K562 (cell line): ENCODE data around the gene RCE1. TPM values are rescaled to one million over a fixed set of nuclear protein-coding genes. Genes with fewer than 3 reads are reported as not detected.
A peak's percentile ranks its signal among the peaks of the same experiment; 100 is the strongest.

Experiments used
- HMG20B ChIP-seq: fragments of 250-450 bp; sonication (Bioruptor Pico); IDR thresholded peaks from 2 replicates; pipeline ENCODE4 v1.5.0; 2021; ENCODE audit warnings: mild to moderate bottlenecking
- HNRNPK ChIP-seq: fragments of 200-400 bp; formaldehyde crosslinking; IDR thresholded peaks from one replicate; pipeline ENCODE4 v1.6.1; 2018; ENCODE audit warnings: mild to moderate bottlenecking, low read depth, low read length; ENCODE audit not compliant: poor library complexity, severe bottlenecking
- NFE2 ChIP-seq: IDR thresholded peaks from 2 replicates; pipeline ENCODE4 v1.6.1; 2014; ENCODE audit warnings: antibody characterized with exemption, low read depth
- NR2C1 ChIP-seq, 2 experiments: fragments of 450-650 bp; IDR thresholded peaks; 2 replicates each; pipeline ENCODE4 v1.6.1; 2017; ENCODE audit warnings: mild to moderate bottlenecking in 2 of 2, antibody characterized with exemption in 1 of 2, inconsistent platforms in 1 of 2, missing compliant biosample characterization in 1 of 2, missing genetic modification characterization in 1 of 2
- TCFL5 ChIP-seq: fragments of 250-450 bp; sonication (Bioruptor Pico); conservative IDR thresholded peaks from 2 replicates; pipeline ENCODE4 v1.6.1; 2021; ENCODE audit warnings: mild to moderate bottlenecking, moderate library complexity, matching md5 sums
- ZNF436 ChIP-seq: fragments of 250-450, 450-650 bp; sonication (Bioruptor Pico); formaldehyde crosslinking; IDR thresholded peaks from 2 replicates; pipeline ENCODE4 v1.7.0; 2020; ENCODE audit warnings: mild to moderate bottlenecking
- ZNF79 ChIP-seq: fragments of 250-450 bp; sonication (Bioruptor Pico); IDR thresholded peaks from 2 replicates; pipeline ENCODE4 v1.4.0; 2020; ENCODE audit warnings: low read depth, mild to moderate bottlenecking, moderate library complexity
- polyA plus RNA-seq, 8 experiments: library from polyadenylated mRNA; depleted of rRNA in 4 of 8; stranded (reverse) in 5 of 8; unstranded in 3 of 8; fragments of >200 nt; fragmentation: Nextera tagmentation in 2 of 8; fragmentation: Illumina TruSeq in 1 of 8; extraction: Ambion mirVana in 2 of 8; extraction: Trizol in 1 of 8; gene quantifications; 2 replicates each; pipeline versions ENCODE4 v1.2.1 to v1.2.3, GENCODE V29; 2011 to 2014; ENCODE audit warnings: inconsistent platforms in 1 of 8, missing spikeins in 1 of 8
- total RNA-seq, 7 experiments: library from RNA; depleted of rRNA in 6 of 7; stranded (reverse); fragments of >200 nt in 6 of 7; fragmentation: Illumina TruSeq in 2 of 7; extraction: Trizol in 2 of 7; gene quantifications; 2 replicates each; pipeline versions ENCODE4 v1.2.1 to v1.2.3, GENCODE V29; 2011 to 2021; ENCODE audit warnings: low replicate concordance in 1 of 7
- TF ChIP-seq, protein P1 (sequence below): fragments of 450-650 bp; IDR thresholded peaks from 2 replicates; pipeline ENCODE4 v1.6.1; 2017; ENCODE audit warnings: antibody characterized with exemption
- TF ChIP-seq, protein P2 (sequence below): sonication (generic); formaldehyde crosslinking; IDR thresholded peaks from 2 replicates; pipeline ENCODE4 v1.9.0; 2022; ENCODE audit warnings: mild to moderate bottlenecking, missing genetic modification reagents
- TF ChIP-seq, protein P3 (sequence below), 2 experiments: fragments of 450-650 bp in 1 of 2; sonication (generic) in 1 of 2; formaldehyde crosslinking in 1 of 2; IDR thresholded peaks; 2 replicates each; pipeline versions ENCODE4 v1.7.1 to v1.9.0; 2016 to 2022; ENCODE audit warnings: inconsistent platforms in 1 of 2, mild to moderate bottlenecking in 1 of 2, missing genetic modification reagents in 1 of 2

Gene RCE1
- total and polyA plus RNA-seq, 9 of the 15 experiments (the other 6 are each of a cell fraction or from before 2014, with no cell fraction given): 0.75 to 41.5 (median 15.1) TPM

DNA sequence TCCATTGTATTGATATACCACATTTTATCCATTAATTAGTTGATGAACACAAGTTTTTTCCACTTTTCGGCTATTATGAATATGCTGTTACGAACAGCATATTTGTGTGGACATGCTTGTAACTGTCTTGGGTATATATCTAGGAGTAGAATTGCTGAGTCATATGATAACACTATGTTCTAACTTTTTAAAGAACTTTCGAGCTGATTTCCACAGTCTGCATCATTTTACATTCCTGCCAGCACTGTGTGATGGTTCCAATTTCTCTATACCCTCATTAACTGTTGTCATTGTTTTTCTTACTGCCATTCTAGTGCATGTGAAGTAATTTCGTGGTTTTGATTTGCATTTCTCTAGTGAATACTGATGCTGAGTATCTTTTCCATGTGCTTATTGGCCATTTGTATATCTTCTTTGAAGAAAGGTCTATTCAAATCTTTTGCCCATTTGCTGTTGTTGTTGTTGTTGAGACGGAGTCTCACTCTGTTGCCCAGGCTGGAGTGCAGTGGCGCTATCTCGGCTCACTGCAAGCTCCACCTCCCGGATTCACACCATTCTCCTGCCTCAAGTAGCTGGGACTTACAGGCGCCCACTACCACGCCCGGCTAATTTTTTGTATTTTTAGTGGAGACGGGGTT is 7.4 kb upstream of the RCE1 start (continued):
- TF ChIP-seq ZNF79 (CRISPR knock-in tag) (no peak), NFE2 (peak; percentile 98), TCFL5 (CRISPR knock-in tag) (no peak), HNRNPK (no peak), HMG20B (CRISPR knock-in tag) (no peak), NR2C1 (IDR thresholded peaks at IDR 0.05) (no peak), NR2C1 (tag; IDR thresholded peaks at IDR 0.05) (peak; percentile 22; the same call in 1 of the 2 replicates), ZNF436 (no peak)
- TF ChIP-seq, protein P1, sequence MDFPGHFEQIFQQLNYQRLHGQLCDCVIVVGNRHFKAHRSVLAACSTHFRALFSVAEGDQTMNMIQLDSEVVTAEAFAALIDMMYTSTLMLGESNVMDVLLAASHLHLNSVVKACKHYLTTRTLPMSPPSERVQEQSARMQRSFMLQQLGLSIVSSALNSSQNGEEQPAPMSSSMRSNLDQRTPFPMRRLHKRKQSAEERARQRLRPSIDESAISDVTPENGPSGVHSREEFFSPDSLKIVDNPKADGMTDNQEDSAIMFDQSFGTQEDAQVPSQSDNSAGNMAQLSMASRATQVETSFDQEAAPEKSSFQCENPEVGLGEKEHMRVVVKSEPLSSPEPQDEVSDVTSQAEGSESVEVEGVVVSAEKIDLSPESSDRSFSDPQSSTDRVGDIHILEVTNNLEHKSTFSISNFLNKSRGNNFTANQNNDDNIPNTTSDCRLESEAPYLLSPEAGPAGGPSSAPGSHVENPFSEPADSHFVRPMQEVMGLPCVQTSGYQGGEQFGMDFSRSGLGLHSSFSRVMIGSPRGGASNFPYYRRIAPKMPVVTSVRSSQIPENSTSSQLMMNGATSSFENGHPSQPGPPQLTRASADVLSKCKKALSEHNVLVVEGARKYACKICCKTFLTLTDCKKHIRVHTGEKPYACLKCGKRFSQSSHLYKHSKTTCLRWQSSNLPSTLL: no peak
- TF ChIP-seq, protein P2, sequence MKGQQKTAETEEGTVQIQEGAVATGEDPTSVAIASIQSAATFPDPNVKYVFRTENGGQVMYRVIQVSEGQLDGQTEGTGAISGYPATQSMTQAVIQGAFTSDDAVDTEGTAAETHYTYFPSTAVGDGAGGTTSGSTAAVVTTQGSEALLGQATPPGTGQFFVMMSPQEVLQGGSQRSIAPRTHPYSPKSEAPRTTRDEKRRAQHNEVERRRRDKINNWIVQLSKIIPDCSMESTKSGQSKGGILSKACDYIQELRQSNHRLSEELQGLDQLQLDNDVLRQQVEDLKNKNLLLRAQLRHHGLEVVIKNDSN (CRISPR knock-in tag): no peak
- TF ChIP-seq, protein P3, sequence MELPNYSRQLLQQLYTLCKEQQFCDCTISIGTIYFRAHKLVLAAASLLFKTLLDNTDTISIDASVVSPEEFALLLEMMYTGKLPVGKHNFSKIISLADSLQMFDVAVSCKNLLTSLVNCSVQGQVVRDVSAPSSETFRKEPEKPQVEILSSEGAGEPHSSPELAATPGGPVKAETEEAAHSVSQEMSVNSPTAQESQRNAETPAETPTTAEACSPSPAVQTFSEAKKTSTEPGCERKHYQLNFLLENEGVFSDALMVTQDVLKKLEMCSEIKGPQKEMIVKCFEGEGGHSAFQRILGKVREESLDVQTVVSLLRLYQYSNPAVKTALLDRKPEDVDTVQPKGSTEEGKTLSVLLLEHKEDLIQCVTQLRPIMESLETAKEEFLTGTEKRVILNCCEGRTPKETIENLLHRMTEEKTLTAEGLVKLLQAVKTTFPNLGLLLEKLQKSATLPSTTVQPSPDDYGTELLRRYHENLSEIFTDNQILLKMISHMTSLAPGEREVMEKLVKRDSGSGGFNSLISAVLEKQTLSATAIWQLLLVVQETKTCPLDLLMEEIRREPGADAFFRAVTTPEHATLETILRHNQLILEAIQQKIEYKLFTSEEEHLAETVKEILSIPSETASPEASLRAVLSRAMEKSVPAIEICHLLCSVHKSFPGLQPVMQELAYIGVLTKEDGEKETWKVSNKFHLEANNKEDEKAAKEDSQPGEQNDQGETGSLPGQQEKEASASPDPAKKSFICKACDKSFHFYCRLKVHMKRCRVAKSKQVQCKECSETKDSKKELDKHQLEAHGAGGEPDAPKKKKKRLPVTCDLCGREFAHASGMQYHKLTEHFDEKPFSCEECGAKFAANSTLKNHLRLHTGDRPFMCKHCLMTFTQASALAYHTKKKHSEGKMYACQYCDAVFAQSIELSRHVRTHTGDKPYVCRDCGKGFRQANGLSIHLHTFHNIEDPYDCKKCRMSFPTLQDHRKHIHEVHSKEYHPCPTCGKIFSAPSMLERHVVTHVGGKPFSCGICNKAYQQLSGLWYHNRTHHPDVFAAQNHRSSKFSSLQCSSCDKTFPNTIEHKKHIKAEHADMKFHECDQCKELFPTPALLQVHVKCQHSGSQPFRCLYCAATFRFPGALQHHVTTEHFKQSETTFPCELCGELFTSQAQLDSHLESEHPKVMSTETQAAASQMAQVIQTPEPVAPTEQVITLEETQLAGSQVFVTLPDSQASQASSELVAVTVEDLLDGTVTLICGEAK (IDR thresholded peaks at IDR 0.05): 0 out of 2 replicates have a peak, but pooled peaks have one; percentile 33
- TF ChIP-seq, protein P3 (CRISPR knock-in tag; IDR thresholded peaks at IDR 0.05): no peak
